HG02938 (cell line): ENCODE results near the gene PRDX2.

Experiments used
- ATAC-seq: cut with Tn5 transposase; IDR thresholded peaks from one replicate; pipeline ENCODE4 v1.9.1; 2021; ENCODE audit warnings: mild to moderate bottlenecking, moderate library complexity; ENCODE audit not compliant: unreplicated experiment

PRDX2 gene

DNA sequence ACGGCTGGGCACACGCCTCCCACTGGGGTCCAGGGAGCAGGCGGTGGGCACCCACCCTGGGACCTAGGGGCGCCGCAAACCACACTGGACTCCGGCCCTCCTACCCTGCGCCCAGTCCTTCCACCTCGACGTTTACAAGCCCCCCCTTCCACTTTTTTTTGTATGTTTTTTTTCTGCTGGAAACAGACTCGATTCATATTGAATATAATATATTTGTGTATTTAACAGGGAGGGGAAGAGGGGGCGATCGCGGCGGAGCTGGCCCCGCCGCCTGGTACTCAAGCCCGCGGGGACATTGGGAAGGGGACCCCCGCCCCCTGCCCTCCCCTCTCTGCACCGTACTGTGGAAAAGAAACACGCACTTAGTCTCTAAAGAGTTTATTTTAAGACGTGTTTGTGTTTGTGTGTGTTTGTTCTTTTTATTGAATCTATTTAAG lies 8.7 kb downstream of the PRDX2 start:
- ATAC-seq = no peak

DNA sequence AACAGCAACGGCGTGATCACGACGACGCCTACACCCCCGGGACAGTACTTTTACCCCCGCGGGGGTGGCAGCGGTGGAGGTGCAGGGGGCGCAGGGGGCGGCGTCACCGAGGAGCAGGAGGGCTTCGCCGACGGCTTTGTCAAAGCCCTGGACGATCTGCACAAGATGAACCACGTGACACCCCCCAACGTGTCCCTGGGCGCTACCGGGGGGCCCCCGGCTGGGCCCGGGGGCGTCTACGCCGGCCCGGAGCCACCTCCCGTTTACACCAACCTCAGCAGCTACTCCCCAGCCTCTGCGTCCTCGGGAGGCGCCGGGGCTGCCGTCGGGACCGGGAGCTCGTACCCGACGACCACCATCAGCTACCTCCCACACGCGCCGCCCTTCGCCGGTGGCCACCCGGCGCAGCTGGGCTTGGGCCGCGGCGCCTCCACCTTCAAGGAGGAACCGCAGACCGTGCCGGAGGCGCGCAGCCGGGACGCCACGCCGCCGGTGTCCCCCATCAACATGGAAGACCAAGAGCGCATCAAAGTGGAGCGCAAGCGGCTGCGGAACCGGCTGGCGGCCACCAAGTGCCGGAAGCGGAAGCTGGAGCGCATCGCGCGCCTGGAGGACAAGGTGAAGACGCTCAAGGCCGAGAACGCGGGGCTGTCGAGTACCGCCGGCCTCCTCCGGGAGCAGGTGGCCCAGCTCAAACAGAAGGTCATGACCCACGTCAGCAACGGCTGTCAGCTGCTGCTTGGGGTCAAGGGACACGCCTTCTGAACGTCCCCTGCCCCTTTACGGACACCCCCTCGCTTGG lies 9.3 kb downstream of the PRDX2 start:
- ATAC-seq = no peak

DNA sequence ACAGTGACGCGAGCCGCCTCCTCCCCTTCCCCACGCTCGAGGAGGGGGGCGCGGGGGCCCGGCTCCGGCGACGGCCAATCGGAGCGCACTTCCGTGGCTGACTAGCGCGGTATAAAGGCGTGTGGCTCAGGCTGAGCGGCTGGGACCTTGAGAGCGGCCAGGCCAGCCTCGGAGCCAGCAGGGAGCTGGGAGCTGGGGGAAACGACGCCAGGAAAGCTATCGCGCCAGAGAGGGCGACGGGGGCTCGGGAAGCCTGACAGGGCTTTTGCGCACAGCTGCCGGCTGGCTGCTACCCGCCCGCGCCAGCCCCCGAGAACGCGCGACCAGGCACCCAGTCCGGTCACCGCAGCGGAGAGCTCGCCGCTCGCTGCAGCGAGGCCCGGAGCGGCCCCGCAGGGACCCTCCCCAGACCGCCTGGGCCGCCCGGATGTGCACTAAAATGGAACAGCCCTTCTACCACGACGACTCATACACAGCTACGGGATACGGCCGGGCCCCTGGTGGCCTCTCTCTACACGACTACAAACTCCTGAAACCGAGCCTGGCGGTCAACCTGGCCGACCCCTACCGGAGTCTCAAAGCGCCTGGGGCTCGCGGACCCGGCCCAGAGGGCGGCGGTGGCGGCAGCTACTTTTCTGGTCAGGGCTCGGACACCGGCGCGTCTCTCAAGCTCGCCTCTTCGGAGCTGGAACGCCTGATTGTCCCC lies 10.1 kb downstream of the PRDX2 start, which contains the start of gene JUNB:
JUNB (plus strand) TSS at position 142 of the 706 bp plus-strand sequence; CDS start at position 428, 286 bp downstream.
- ATAC-seq = peak; percentile 32

DNA sequence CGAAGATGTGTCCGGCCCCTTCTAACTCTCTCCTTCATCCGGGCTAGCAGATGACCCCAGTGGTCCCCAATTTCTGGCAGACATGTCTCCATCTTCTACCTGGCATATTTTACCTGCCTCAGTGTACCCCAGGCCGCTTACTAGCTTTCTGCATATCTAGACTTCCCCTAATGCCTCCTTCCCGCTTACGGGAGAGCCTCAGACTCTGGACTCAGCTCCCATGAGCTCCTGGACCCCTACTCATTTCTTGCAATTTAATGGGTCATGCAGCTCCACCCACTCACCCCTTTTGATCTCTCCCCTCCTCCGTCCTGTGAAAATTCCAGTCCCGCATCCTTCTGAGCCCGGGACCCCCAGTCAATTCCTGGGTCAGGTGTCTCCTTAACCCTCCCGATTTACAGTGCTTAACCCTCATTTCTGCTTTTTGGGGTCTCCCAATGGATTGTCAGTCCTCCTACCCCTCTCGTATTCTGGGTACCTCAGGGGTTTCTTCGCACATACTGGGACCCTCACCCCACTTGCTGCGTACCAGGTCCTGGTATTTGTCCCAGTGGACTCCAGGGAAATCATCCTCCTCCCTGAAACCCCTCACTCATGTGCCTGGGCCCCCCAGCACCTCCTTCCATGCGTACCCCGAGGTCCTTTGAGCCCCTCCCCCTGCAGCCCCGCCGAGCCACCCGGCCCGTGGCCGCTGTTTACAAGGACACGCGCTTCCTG lies 10.8 kb downstream of the PRDX2 start:
- no peak for ATAC-seq

DNA sequence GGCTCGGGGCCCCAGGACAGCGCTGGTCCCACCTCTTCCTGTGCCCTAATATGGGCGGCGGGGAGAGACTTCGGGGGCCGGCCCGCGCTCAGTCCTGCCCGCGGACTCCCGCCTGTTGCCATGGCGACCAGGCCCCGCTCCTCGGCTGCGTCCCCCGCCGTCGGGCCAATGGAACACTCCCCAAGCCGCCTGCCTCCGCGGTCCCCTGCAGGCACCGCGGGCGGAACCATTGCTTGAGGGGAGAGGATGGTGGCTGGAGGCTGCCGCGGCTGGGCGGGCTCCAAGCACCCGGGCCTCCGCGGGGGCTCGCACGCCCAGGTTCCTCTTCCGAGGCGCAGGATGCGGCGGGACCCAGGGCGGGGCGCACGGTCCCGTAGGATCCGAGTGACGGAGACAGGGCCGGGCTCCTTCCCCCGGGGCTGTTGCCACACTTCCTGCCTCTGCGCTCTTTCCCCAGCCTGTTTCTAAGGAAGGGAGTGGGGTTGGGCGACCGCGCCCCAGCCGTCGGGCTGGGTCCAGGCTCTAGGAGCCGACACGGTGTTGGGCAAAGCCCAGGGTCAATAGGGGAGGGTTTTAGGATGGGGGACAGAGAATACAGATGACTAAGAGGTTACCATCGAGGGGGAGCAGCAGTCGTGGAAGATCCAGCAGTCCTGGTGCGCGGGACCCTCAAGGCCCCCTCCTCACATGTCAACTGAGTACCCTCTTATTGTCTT lies 11.5 kb downstream of the PRDX2 start:
- ATAC-seq = peak; percentile 29

DNA sequence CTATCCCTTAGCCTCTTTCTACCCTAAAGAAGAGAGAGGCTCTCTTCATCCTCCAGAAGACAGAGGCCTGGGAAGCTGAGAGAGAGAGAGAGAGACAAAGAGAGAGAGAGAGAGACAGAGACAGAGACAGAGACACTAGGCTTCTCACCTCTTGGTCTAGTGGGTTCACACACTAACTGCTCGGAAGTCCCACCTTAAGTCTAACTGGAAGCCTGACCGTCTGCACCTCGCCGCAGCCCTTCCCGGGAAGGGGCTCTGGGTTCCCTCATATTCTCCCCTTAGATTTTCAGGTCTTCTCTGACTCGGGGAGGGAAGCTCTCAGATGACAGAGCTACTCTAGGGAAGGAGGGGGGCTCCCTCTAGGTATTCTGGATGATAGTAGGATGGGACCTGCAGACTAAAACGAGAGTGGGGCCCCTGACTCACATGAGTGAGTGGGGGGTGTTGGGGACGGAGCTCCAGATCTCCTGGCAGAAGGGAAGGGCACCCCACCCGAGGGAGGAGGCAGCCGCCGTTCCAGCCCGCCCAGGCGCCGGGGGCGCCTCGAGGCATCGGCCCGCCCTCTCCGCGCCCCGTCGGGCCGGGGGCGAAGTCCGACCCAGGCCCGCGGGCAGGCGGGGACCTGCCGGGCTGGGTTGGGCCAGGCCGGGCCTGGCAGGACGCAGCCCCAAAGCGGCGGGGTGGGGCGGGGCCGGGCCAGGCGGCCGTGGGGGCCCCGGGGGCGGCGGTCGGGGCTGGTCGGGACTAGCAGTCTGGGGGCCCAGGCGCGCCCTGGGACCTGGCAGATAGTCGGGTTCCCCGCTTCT lies 12.3 kb downstream of the PRDX2 start:
- ATAC-seq = no peak

DNA sequence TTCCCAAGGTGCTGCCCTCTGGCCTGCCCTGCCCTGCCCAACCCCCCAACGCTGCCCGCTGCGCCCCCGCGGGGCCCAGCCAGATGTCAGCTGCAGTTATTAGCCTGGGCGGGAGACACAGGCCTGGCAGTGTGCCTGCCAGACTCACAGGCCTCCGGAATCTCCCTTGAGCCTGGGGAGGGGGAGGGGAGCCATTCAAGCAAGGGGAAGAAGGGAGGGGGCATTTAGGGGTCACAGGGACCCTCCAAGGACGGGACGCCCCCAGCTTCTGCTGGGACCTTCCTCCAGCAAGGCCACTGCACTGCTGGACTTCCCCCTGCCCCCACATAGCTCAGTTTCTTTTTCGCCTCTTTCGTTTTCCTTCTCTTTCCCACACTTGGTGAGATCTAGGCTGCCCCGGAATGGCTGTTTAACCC lies 12.9 kb downstream of the PRDX2 start:
- no peak for ATAC-seq

DNA sequence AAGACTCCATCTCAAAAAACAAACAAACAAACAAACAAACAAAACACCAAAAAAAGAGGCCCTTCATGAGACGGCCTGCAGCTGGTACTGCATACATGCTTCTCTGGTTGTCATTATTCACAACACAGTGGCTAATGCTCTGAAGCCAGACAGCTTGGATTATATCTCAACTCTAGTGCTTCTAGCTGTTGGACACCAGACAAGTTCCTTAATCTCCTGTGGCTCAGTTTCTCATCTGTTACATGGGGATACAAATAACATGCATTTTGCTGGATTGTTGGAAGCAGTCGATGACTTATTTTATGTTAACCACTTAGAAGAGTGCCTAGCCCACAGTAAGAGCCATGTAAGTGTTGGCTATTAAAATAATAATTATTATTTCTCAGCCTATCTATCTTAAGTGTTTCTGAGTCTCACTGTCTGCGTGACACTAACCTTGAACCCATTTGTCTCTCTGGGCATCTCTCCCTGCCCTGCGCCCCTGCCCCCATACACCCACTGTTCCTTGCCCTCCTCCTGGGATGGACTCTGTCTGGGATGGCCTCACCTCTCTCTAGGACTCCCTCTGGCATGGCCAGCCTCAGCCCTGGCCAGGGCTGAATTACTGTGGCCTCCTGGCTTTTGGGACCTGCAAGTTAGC lies 13.4 kb downstream of the PRDX2 start:
- no peak for ATAC-seq

DNA sequence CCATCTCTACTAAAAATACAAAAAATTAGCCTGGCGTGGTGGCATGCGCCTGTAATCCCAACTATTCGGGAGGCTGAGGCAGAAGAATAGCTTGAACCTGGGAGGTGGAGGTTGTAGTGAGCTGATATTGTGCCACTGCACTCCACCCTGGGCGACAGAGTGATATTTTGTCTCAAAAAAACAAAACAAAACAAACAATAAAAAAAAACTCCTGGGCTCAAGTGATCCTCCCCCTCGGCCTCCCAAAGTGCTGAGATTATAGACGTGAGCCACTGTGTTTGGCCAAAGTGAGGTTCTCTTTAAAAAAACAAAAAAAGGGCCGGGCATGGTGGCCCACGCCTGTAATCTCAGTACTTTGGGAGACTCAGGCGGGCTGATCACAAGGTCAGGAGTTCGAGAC lies 14.1 kb downstream of the PRDX2 start:
- ATAC-seq = no peak

DNA sequence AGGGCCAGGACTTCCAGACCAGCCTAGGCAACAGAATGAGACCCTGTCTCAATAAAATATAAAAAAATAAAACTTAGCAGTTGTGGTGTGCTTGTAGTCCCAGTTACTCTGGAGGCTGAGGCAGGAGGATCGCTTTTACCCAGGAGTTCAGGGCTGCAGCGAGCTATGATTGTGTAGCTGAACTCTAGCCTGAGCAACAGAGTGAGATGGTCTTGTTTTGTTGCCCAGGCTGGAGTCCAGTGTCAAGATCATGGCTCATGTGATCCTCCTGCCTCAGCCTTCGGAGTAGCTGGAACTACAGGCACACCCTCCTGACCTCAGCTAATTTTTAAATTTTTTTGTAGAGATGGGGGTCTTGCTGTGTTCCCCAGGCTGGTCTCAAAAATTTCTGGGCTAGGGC lies 14.6 kb downstream of the PRDX2 start:
- ATAC-seq = no peak

DNA sequence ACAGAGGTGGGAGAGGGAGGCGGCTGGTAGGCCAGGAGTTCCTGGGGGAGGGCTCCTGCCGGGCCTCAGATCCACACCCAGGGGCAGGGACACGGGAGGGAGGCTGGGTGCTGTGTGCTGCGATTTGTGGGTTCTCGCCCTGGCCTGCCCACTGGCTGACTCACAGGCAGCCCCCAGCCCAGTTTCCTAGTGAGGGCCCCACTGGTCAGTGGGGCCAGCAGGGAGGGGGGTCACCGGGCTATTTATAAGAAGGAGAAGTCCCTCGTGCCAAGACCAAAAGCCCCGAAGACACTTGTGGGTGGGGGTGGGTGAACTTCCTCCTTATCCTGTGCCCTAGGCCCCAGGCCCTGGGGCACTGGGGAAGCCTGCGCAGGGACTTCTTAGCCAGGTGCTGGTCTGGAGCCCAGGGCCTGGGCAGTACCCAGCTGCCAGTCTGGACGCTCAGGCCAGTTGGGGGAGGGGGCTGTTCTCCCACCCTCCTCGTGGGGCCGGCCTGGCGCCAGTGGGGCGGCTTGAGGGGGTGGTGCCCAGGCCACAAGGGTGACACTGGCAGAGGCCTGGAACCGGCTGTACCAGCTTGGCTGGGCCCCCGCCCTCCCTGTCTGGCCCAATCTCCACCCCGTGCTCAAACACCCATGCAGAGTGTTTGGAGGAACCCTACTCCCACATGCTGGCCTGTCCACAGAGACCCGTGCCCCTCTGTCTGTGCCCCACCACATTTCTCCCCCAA lies 15.3 kb downstream of the PRDX2 start:
- no peak for ATAC-seq

DNA sequence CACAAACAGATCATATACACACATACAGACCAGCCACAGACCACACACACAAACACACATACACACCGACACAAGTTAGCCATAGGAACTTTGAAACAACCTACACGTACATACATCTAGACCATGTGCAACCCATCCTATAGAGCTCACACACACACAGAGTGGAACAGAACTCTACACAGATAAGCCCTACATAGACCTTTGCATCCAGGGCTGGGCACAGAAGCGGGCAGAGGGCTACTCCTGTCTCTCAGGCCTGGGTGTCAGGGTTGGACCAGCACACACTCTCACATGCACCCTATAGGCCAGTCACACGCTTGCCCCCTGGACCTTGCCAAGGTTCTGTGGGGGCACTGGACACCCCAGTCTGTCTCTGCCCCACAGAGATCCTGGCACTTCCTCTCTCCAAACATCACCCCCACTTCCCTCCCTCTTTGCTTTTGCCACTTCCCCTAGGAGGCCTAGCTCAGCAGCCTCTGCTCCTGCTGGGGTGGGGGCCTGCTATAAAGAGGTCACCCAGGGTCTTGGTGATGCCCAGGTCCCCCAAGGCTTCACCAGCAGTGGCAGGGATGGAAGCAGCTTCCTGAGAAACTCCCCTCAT lies 16.1 kb downstream of the PRDX2 start:
- no peak for ATAC-seq

DNA sequence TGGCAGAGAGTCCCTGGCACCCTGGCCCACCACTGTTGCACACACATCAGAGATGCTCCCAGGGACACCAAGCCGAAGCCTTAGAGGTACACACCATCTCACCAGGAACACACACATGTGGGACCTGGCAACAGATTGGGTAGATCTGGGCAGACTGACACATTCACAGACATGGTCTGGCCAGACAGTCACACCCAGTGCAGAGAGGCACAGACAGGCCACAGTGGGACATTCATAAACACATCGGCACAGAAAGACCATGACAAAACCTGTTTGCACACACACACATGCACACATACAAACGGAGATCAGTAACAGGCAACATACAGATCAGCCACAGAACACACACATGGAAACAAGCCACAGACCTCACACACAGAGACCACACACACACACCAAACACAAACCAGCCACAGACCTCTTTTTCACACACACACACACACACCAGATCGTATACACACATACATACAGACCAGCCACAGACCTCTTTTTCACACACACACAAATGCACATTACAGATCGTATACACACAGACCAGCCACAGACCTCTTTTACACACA lies 16.6 kb downstream of the PRDX2 start:
- ATAC-seq = no peak

DNA sequence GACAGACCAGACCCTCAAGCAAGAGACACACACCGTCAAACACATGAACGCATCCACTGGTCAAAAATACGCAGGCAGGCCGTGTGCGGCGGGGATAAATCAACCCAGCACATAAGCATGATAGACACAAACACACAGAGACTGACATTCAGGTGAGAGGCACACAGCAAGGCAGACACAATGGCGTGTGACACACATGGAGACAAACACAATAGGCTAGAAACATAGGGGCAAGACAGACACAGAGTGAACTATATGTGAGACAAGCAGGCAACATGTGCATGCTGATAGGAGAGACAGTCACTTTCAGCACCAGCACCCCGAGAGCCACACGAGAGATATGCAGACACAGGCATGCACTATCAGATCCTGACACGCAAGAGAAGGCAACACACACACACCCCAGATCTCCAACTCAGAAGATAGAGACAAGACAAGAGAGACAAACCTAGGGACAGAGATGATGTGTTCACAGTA lies 17.2 kb downstream of the PRDX2 start:
- no peak for ATAC-seq

DNA sequence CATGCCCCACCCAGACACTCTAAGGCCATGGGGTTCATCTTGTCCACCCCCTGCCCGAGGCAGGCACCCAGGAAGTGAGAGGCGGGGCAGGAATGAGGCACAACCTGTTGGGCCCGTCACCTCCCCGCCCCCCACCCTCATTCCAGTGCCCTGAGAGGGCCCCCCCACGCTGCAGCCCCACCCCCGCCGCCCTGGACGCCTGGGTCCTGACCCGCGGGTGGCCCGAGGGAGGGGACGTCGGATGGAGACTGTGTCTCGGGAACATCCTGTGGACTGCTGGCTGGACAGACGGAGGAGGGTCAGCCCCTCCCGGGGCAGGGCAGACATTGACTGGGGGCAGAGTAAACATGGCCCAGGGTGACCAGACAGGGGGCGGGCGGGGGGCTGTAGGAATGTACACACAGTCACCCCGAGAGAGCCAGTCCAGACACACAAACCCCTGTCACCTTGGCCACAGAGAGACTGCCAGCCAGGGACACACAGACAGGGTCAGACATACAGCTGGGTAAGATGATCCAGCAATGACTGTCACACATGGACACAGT lies 17.7 kb downstream of the PRDX2 start:
- no peak for ATAC-seq

DNA sequence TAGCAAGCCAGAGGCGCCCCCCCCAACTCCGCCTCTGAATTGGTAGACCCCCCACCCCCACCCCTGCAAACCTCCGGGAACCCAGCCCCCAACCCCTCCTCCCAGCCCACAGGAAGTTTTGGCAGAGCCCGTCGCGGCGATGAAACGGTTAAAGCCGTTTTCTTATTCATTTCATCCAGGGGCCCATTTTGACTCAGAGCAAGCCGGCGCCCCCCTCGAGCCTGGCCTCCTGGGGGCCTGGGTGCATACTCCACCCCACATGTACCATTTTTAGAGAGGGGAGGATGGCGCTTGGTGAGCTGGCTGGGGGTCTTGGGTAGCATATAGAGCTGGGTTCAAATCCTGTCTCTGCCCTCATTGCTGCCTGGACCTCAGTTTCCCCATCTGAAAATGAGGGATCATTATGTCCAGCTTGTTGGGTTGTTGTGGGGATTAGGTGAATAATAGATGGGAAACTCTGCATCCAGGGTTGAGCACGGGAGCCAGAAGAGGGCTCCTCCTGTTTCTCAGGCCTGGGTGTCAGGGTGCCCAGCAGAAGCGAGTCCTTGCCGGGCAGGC lies 18.2 kb downstream of the PRDX2 start:
- no peak for ATAC-seq
